ENCODE data around the gene OBSCN. TPM values are rescaled to one million over a fixed set of nuclear protein-coding genes. Genes with fewer than 3 reads are reported as not detected.

OBSCN gene
- total RNA-seq, 2 experiments from 2014 or later: 29.5 to 45.2 TPM

GRCh38 chr1:228401782-228402640 is 194.2 kb downstream of the OBSCN start:
- TF ChIP-seq EZH2phosphoT487 (IDR thresholded peaks at IDR 0.05; ENCODE audit: borderline replicate concordance, low read depth, low read length) (no peak), CTCF (conservative IDR thresholded peaks at IDR 0.05; ENCODE audit: low read length) (no peak)
- H3K4me3 ChIP-seq (ENCODE audit: low read depth, low read length, poor library complexity, severe bottlenecking): no peak overlapping the region
- intact Hi-C loops (cut with micrococcal nuclease; ENCODE audit: unreplicated experiment): loop anchor here (10.0 kb wide), 1 partner anchor 267 kb away; no protein-coding TSS in a partner anchor
- BruUV-seq (replicated peaks): no TSS peak
- peaks cover 81% of the 10 kb centered on the region for H3K36me3 ChIP-seq (ENCODE audit: insufficient read depth, low read length)
- ChIA-PET CTCF (ENCODE audit: unreplicated experiment) (no interaction called here), POLR2A (interaction anchor here (1.2 kb wide), 2 partner anchors 54 to 158 kb away, joined by 3 to 4 read pairs; no protein-coding TSS in a partner anchor)
- H4K20me1 ChIP-seq (ENCODE audit: insufficient read depth, low read length): peaks cover 15% of the 10 kb centered on the region
- peaks cover 34% of the 10 kb centered on the region for H3K79me2 ChIP-seq (ENCODE audit: insufficient read depth, low read depth, low read length)
- peaks cover 12% of the 10 kb centered on the region for H3K4me1 ChIP-seq (ENCODE audit: insufficient read depth, low read length, poor library complexity, severe bottlenecking)
- no peaks in the 10 kb centered on the region for H3K9me3 ChIP-seq (ENCODE audit: low read length)
- H2AFZ ChIP-seq (ENCODE audit: low read length): no peak overlapping the region
- H3K27ac ChIP-seq (ENCODE audit: low read depth, low read length, poor library complexity, severe bottlenecking): no peak overlapping the region
- DNase-seq (ENCODE audit: low spot score): no peak
- H3K4me2 ChIP-seq (ENCODE audit: low read length): no peak overlapping the region
- no peaks in the 10 kb centered on the region for H3K9me2 ChIP-seq (ENCODE audit: insufficient read depth, low read length)

GRCh38 chr1:228402641-228403025 is 194.8 kb downstream of the OBSCN start:
- no peak overlapping the region for H2AFZ ChIP-seq (ENCODE audit: low read length)
- no peaks in the 10 kb centered on the region for H3K9me3 ChIP-seq (ENCODE audit: low read length)
- peaks cover 75% of the 10 kb centered on the region for H3K36me3 ChIP-seq (ENCODE audit: insufficient read depth, low read length)
- H3K27ac ChIP-seq (ENCODE audit: low read depth, low read length, poor library complexity, severe bottlenecking): no peak overlapping the region
- intact Hi-C loops (cut with micrococcal nuclease; ENCODE audit: unreplicated experiment): loop anchor here (10.0 kb wide), 1 partner anchor 268 kb away; no protein-coding TSS in a partner anchor
- peaks cover 39% of the 10 kb centered on the region for H3K79me2 ChIP-seq (ENCODE audit: insufficient read depth, low read depth, low read length)
- H4K20me1 ChIP-seq (ENCODE audit: insufficient read depth, low read length): peaks cover 15% of the 10 kb centered on the region
- no TSS peak for BruUV-seq (replicated peaks)
- ChIA-PET CTCF (ENCODE audit: unreplicated experiment) (interaction anchor here (0.5 kb wide), 1 partner anchor 10 kb away, joined by 3 read pairs; no protein-coding TSS in a partner anchor), POLR2A (interaction anchor here (1.2 kb wide), 2 partner anchors 53 to 158 kb away, joined by 3 to 4 read pairs; no protein-coding TSS in a partner anchor)
- no peaks in the 10 kb centered on the region for H3K9me2 ChIP-seq (ENCODE audit: insufficient read depth, low read length)
- DNase-seq (ENCODE audit: low spot score): no peak
- H3K4me2 ChIP-seq (ENCODE audit: low read length): no peak overlapping the region
- H3K4me3 ChIP-seq (ENCODE audit: low read depth, low read length, poor library complexity, severe bottlenecking): no peak overlapping the region
- H3K4me1 ChIP-seq (ENCODE audit: insufficient read depth, low read length, poor library complexity, severe bottlenecking): peaks cover 16% of the 10 kb centered on the region
- TF ChIP-seq EZH2phosphoT487 (IDR thresholded peaks at IDR 0.05; ENCODE audit: borderline replicate concordance, low read depth, low read length) (no peak), CTCF (conservative IDR thresholded peaks at IDR 0.05; ENCODE audit: low read length) (no peak)

All from OCI-LY7 (cell line).